Lung microvascular endothelial cell (primary cell): ENCODE results near the gene FBXL4. TPM values are rescaled to one million over a fixed set of nuclear protein-coding genes. Genes with fewer than 3 reads are reported as not detected.

Source experiments
- DNase-seq, 2 donors: peaks; one replicate each; pipeline versions ENCODE4 v3.0.0 to v3.0.0-alpha.2; 2010; ENCODE audit warnings: low read depth in 2 of 2
- total RNA-seq: library from RNA; depleted of rRNA; stranded (reverse); fragments of >200 nt; gene quantifications from 2 replicates; pipeline ENCODE4 v1.2.1, GENCODE V29; 2014

The FBXL4 gene
- total RNA-seq, 1 donor from 2014 or later, result 10.7 TPM

DNA sequence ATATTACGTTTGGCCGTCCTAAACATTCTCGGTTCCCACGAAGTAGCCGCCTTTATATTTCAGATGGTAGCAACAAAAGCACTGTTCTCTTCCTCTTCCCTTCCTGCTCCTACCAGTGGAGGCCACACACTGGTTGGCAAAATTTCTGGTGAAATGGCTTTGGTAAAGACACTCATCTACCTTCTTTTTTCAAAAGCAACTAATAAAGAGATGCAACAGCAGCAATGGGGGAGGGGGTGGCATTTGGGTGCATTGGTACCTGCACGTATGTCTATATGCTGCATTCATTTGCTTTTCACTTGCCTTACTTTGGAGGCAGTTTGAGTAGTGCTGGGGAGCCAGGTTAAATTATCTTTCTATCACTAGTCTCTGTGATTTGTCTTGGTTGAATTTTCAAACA lies 107.4 kb downstream of the FBXL4 start:
- no peak for DNase-seq

DNA sequence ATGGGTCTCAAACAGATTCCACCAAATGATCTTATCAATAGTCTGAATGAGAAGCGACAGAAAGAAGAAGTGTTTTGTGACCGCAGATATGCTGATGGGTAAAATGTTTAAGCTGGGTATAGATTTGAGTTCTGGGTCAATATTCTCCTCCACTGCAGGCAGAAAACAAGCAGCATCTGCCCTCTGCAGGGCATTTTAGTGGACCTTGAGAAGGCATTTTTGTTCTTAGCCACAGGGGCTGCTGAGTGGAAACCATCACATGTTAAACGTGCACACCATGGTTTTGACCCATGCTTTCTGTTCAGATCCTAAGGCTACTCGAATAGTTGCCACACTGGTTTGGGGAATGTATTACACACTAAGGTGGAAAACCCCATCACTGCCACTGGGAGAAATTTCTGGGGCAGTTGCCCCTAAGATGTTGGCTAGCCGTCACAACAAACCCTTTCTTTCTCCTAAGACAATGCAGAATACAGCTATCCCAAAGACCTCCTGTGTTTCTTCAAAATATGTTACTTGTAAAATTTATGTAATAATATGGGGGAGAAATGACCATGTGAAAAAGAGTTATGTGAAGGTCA lies 107.9 kb downstream of the FBXL4 start:
- peak in 1 of 2 donors; percentile 48 for DNase-seq

DNA sequence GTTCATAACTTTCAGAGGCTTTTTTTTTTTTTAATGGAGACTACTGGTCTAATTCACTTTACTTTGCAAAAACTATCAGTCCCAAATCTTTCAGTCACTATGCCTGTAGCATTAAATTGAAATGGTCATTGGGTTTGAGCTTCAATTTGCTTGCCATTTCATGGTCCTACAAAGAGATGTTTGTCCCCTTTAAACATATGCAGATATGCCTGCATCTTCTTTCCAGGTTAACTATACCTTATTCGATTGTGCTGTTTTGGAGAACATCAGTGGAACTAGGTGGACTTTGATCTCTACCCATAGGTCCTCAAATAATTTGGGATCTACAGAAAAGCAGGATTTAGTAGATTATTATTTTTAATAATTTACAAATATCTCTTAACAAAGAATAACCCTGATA lies 108.8 kb downstream of the FBXL4 start:
- DNase-seq, result no peak

DNA sequence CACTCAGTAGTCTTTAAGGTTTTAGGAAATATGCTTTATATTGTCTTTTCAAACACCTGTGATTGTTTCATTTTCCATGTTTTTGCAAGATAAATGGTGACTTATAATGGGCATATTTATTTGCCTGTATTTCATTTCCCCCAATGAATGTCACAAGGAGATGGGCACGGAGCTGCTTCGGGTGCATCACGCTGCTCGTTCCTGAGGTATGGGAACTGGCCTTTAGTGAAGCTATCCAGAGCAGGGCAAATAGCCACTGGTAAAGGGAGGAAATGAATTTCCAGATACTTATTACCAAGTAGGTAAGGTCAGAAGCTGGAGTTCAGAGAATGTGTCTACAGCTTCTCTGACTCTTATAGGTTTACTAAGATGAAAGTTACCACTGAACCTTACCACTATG lies 109.7 kb downstream of the FBXL4 start:
- no peak for DNase-seq

DNA sequence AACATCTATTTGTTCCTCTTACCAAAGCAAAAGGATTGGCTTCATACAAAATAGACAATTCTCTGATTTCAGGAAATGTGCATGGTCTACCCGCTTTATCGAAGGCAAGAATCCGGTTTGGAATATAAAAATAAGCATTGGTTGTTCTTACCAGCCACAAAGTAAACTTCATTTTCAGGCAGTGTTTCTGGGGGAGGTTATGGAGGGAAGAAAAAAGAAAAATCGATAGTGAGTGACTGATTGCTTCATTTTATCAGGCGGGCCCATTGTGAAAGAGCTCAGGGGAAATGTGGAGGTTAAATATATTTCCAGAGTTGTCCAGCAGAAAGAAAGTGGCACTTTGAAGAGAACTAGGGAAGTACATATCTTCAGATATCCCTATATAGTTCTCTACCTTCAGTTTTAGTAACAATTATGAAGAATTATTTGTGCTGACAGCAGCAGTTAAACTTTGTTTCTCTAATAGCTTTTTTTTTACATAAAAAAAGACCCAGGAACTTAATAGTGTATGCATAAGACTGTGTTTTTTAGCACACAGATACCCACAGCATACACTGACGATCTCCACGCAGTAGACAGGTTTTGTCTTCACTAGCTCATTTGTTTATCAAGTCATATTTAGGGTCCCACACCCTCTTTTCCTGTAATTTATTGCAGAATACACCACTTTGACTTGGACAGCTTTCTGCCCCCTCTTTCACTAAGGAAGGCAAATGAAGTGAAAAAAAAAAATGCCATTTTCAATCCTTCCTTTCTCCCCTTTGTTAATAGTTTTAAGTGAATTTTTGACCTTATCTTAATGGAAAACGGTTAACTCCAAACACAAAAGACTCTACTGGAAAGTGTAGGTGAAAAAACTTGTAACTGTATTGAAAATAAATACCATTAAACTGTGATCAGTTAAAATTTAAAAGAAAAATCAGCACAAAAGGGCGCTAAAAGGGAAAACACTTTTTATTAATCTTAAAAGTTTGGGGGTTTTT lies 110.5 kb downstream of the FBXL4 start:
- DNase-seq, result no peak

DNA sequence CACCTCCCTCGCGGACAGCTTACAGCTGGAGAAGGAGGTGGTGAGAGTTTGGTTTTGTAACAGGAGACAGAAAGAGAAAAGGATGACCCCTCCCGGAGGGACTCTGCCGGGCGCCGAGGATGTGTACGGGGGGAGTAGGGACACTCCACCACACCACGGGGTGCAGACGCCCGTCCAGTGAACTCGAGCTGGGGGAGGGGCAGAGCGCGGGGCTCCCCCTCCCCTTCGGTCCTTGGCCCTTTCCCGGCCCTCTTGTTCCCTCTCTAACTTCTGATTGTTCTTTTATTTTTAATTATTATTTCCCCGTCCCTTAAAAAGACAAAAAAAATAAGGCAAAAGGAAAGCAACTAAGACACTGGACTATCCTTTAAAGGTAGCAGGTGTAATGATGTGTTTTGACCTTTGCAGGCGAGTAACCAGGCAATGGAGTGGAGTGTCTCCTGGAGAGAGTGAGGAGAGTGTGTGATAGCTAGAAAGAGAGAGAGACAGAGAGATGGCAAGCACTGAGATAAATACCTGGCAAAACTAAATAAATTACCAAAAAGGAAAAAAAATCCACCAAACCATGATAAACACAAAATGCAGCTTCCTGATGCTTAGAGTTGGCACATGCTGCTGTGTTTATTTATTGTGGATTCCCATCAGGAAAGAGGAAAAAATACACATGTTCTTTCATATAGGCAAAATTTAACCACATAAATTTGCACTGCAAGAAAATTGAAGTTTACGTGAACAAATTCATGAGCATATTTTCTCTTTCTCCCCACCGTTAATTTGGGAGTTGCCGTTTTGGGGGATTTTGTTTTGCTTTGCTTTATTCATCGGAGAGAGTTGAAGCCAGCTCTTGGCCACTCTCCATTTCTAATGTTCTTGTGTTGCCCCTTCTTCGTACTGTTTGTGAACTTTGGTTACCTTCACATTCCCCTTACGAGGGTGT lies 111.5 kb downstream of the FBXL4 start:
- DNase-seq, result no peak

DNA sequence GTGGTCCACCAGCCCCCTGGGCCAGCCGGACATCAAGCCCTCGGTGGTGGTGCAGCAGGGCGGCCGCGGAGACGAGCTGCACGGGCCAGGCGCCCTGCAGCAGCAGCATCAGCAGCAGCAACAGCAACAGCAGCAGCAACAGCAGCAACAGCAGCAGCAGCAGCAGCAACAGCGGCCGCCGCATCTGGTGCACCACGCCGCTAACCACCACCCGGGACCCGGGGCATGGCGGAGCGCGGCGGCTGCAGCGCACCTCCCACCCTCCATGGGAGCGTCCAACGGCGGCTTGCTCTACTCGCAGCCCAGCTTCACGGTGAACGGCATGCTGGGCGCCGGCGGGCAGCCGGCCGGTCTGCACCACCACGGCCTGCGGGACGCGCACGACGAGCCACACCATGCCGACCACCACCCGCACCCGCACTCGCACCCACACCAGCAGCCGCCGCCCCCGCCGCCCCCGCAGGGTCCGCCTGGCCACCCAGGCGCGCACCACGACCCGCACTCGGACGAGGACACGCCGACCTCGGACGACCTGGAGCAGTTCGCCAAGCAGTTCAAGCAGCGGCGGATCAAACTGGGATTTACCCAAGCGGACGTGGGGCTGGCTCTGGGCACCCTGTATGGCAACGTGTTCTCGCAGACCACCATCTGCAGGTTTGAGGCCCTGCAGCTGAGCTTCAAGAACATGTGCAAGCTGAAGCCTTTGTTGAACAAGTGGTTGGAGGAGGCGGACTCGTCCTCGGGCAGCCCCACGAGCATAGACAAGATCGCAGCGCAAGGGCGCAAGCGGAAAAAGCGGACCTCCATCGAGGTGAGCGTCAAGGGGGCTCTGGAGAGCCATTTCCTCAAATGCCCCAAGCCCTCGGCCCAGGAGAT lies 112.4 kb downstream of the FBXL4 start:
- DNase-seq, result no peak

DNA sequence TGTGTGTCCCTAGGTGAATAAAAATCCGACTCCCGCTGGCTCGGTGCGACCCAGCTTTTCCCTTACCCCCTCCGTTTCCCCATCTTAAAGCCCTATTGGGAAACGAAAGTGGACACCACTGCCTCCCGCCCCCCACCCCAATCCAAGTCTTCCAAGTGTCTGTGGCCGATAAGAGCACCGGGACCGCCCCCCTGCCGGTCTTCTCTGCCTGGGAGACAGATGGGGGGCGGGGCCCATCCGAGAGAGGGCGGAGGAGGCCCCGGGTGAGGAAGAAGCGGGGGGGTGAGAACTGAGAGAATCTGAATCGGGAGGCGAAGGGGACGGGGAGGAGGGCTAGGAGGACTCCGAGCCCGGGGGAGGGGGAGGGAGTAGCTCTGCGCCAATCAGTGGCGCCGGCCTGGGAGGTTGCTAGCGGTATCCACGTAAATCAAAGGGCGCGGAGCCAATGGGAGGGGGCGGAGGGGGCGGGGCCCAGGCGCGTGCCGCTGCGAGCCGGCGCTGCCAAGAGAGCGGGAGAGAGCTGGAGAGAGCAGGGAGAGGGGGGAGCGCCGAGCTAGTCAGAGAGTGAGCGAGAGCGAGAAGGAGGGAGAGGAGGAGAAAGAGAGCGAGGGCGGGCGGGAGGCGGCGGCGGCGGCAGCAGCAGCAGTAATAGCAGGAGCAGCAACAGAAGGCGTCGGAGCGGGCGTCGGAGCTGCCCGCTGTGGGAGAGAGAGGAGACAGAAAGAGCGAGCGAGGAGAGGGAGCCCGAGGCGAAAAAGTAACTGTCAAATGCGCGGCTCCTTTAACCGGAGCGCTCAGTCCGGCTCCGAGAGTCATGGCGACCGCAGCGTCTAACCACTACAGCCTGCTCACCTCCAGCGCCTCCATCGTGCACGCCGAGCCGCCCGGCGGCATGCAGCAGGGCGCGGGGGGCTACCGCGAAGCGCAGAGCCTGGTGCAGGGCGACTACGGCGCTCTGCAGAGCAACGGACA lies 113.4 kb downstream of the FBXL4 start, which contains the start of gene POU3F2:
TSS of gene POU3F2 (plus strand) at position 515 of the 972 bp plus-strand sequence. CDS start at position 815, 300 bp downstream.
- peak; percentile 83 to 89 for DNase-seq

DNA sequence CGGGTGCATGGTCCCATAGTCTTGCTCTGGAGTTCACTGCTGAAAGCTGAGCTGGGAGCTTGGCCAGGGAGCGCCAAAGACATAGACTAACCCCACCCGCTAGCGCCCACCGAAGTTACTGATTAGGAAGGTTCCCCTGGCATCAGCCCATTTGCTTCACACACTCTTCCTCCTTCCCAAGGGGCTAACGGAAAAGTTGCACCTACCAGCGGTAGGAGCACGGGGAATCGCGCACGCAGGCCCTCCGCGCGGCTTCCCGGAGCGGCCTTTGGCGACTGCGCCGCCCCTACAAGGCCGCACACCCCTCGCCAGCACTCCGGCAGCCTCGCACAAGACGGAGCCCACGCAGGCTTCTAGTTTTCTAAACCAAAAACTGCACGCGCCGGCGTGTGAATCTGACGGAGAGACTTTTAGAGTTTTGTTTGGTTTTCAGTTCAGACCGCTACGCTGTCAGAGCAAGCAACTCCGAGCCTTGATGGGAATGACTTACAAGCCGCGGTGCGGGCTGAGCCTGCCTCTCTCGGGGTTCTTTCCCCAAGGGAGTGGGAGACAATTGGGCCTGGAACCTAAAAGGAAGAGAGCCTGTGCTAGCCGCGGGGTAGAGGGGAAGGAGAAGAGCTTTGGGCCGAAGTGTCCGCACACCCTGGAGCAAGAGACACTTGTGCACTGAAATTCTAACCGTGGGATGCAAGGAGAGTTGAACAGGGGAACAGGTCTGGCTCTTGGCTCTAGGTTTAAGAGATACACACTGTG lies 114.3 kb downstream of the FBXL4 start:
- peak; percentile 37 to 42 for DNase-seq

DNA sequence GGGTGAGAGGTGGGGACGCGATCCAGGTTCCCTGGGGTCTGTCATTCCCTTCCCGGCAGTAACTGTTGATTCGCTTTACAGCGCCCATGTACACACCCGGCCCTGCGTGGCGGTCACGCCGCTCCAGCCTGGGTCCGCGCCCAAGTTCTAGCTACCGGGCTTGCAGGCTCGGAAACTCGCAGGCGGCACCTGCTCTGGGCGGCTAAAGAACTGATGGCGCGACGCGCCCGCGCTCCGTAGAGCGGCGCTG lies 114.8 kb downstream of the FBXL4 start:
- peak; percentile 52 to 65 for DNase-seq

DNA sequence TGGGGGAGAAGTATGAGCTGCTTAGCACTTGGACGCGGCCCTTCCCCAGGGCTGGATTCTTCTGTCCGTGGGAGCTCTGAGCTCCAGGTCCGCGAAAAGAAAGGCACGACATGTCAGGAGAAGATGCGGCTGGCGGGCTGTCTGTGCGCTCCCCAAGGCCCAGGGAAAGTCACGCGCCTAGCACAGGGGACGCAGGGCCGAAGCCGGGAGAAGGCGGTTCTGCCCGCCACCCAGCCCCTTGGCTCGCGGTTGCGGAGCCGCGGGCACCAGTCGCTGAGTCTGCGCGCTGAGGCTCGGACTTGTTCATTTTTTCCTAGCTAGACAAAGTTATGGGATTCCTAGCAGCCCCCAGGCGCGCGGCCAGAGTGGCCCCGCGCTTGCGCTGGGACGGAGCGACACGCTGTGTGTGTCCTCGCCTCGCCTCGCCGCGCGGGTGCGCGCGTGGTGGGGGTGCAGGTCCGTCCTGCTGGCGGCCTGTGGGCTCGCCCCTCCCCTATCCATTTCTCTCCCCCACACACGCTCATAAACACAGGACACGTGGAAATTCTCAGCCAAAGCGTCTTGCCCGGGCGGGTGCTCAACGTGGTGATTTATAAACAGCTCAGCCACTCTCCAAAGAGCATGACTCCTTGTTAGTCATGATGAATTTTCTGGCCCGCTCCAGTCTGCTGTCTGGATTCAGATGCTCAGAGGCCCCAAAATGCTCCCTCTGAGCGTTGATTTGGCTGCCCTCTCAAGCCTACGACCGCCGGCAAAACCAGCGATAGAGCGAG lies 115.3 kb downstream of the FBXL4 start:
- peak in 1 of 2 donors; percentile 62 for DNase-seq

DNA sequence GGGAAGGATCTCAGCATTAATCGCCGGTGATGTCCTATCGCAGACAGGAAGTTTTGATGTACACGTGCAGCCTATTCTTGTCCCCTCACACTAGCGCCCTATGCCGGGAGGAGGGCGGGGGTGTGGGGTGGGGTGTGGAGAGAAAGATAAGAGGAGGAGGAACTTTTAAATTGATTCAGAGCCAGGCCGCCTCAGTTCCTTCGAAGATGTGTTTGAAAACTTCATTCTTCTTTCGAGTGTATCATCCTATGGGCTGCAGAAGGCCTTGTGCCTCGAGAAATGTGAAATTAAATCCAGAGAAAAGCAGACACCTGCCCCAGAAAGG lies 115.8 kb downstream of the FBXL4 start:
- no peak for DNase-seq

DNA sequence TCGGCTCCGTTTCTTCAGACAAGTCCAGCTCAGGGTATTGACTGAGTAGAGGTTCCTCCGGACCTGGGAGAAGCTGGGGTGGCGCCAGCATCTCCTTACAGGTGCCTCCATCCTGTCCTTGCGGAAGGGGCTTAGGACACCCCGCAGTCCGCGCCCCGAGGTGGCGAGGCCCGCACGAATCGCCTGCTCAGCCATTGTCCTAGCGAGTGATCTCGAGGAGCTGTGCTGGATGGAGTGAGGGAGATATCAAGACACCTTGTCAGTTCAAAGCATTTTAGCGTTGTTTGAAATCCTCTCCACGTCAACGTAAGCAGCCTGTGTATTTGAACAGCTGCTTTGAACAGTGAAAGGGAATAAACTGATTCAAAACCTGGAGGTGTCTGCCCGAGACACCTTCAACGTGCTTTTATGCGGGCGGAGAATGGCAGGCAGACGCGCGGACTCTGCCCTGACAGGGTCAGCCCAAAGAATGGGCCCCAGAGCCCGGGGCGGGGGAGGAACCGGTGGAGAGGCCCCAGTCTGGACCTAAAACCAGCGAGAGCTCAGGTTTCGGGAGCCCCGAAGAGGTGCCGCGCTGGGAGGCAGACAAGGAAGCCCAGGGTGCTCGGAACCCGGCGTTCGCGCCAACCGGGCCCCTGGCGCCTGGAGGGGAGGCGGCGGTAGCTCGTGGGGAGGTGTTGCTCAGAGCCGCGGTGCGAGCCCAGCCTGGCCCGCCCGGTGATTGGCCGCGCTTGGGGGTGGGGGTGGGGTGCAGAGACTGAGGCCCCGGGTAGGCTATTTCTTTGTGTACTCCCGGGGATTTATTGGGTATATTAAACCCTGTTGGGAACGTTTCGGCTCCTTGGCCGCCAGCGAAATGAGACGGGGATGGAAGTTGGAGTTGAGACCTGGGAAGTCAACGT lies 116.4 kb downstream of the FBXL4 start:
- no peak for DNase-seq

DNA sequence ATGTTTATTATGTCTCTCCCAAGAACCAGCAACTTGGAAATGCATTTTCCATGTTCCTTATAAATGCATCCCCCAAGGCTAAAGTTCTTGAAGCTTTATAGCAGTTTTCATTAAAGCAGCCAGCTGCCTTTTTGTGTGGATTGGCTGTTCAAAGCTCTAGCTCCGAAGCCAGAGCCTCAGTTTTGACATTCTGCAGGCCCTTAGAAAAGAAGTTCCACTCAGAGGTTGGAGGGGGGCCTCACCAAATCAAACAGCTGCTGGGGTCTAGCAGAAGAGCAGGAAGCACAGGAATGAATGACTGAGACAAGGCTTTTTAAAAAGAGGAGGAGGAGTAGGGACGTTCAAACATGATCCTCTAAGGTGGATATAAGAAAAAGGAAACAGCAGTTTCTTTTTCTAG lies 117.6 kb downstream of the FBXL4 start:
- DNase-seq, result no peak

DNA sequence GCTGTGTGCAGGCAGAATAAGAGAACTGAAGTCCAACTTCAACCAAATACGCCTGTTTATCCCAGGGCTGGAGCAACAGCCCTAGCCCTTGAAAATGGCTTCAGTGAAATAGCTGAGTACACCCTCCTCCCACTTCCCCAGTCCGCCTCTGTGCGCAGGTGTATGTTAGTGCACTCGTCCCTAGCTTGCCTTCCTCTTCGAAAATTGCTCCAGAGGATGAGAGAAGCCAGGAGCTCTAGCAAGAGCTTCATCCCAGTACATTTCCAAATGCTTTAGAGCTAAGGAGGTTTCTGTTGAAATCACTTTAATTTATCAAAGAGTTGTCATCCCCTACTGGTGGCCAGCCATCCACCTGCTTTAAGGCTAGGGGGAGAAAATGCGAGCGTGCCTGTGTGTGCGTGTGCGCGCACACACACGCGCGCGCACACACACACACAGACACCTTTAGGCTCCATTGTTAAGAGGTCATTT lies 118.8 kb downstream of the FBXL4 start:
- DNase-seq, result no peak

DNA sequence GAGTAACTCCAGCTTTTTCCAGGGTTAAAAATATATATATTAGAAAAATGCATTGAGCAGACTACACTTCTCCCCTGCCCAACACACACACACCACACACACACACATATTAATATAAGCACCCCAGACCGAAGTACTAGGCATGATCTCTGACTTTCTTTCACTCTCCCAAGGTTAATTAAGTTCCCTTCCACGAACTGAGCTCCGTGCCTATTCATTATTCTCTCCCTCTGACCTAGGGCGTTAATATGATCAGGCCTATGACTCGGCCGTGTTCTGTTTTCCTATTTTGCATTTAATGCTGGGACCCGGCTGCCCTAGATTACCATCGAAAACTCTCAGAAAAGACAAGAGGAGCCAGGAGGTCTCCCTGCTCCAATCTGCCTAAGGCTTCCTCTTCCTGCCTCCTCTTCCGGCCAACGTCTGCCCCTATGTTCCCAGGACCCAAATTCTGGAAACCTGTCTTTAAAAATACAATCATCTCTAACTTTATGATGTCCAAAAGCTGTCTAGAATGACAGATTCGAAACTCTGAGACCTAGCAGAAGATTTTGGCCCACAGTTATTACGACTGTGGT lies 119.4 kb downstream of the FBXL4 start:
- no peak for DNase-seq
